Heart left ventricle (tissue), 13 donors: Measurements from ENCODE around the gene VEZF1.

Experiments used
- CTCF ChIP-seq, 12 donors: fragments of 200-600 bp; sonication (generic) in 4 of 12; IDR thresholded peaks; one replicate each; pipeline versions ENCODE4 v1.5.0 to v1.8.0; 2018 to 2022; ENCODE audit warnings: antibody characterized with exemption in 12 of 12, mild to moderate bottlenecking in 5 of 12
- POLR2A ChIP-seq, 2 donors: fragments of 450-650 bp; IDR thresholded peaks; one replicate each; pipeline ENCODE4 v1.6.1; 2017; ENCODE audit warnings: antibody characterized with exemption in 2 of 2, mild to moderate bottlenecking in 2 of 2, moderate library complexity in 2 of 2
- donor health status: ischemic (EF 13 %, LVEDD 7.1; RV severe dilation, severe dysfunction).
- donor health status: DM: no; HTN: yes; CAD: no.
- donor health status: DM: no; HTN: no; CAD: no.
- donor health status: ischemic (EF 25% LVEDD 6.9; RV normal size, moderate dysfunction).
- donor health status: ischemic (EF 25% LVEDD 5.7; RV mildly dilated, moderate dysfunction).
- donor health status: ischemic (EF 35%, LVEDD 5.7; RV mildly dilated, moderate dysfunction).
- donor health status: nonischemic (EF 11% LVEDD 7.7; RV severe dilation, severe dysfunction).
- donor health status: DM: yes; HTN: yes; CAD: no.
- donor health status: PGD.
- donor health status: ischemic (EF 29% LVEDD 5.4; RV normal size, mild dysfunction).
- donor health status: nonischemic (EF 23%, LVEDD 6.1; RV moderate dilation, normal function).

- no peak for TF ChIP-seq CTCF (IDR thresholded peaks at IDR 0.05)
- TF ChIP-seq POLR2A (IDR thresholded peaks at IDR 0.05) = no peak
Observed at GRCh38 chr17:58004060-58004459, 16.0 kb upstream of the VEZF1 start.
